Measurements from ENCODE around the gene ANKRD36. TPM values are rescaled to one million over a fixed set of nuclear protein-coding genes. Genes with fewer than 3 reads are reported as not detected.
"Not testable (repeated sequence)": the region's sequence is repeated elsewhere in the genome, so short reads cannot be mapped to it uniquely, and the experiment has no call there.

The ANKRD36 gene
- total and polyA plus RNA-seq, 2 of the 13 experiments (the other 11 are each of a cell fraction or from before 2014, with no cell fraction given) = 6.4 to 27.3 TPM

DNA sequence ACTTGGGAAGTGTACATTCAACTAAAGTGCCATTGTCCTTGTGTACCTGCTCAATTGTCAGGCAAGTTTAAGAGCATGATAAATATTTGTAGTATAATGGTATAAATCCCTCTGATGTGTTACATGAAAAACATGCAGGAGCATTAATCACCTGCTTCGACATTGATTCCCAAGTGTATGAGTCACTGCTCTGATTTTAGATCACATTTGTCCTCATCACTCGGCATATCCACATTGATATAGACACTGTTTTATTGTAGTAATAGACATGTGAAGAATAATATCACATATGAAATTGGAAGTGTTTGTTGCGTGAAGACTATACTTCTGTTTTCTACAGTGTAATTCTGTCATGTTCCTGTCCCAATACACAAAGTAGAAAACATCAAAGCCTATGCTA lies 31.1 kb downstream of the ANKRD36 start:
- H3K9me3 ChIP-seq (ENCODE audit: low read length); H2AFZ ChIP-seq (ENCODE audit: low read length); H3K27ac ChIP-seq (ENCODE audit: extremely low read length, insufficient read depth, low read length); H3K4me3 ChIP-seq (replicated peaks in 1 of 3; ENCODE audit: insufficient read depth in 1 of 3, low read depth in 2 of 3, low read length in 3 of 3); FAIRE-seq; intact Hi-C loops (cut with micrococcal nuclease; ENCODE audit: unreplicated experiment); BruUV-seq (replicated peaks); H3K36me3 ChIP-seq (replicated peaks in 1 of 2; ENCODE audit: control insufficient read depth in 1 of 2, insufficient read depth in 2 of 2, low read length in 2 of 2); H3K4me2 ChIP-seq (ENCODE audit: low read depth, low read length); H3K4me1 ChIP-seq (ENCODE audit: insufficient read depth, low read length); H4K20me1 ChIP-seq (ENCODE audit: insufficient read depth, low read length); POLR2A ChIA-PET; H3K27me3 ChIP-seq (ENCODE audit: control insufficient read depth in 1 of 2, insufficient read depth in 2 of 2, low read length in 2 of 2); CTCF ChIA-PET (ENCODE audit: low intra/inter-chr PET ratio, low total read pairs); H3K9ac ChIP-seq (ENCODE audit: insufficient read depth, low read depth, low read length); DNase-seq (ENCODE audit: low spot score); H3K79me2 ChIP-seq (ENCODE audit: insufficient read depth, low read length); in situ Hi-C loops (cut with HindIII; ENCODE audit: extremely low pct_ligation_motif_present, low pct_unique_long_range_greater_than_20kb); ATAC-seq: not testable (repeated sequence)
- WGBS (ENCODE audit: low lambda C conversion rate) = 58% methylated on average over 3 of the region's 3 CpGs

DNA sequence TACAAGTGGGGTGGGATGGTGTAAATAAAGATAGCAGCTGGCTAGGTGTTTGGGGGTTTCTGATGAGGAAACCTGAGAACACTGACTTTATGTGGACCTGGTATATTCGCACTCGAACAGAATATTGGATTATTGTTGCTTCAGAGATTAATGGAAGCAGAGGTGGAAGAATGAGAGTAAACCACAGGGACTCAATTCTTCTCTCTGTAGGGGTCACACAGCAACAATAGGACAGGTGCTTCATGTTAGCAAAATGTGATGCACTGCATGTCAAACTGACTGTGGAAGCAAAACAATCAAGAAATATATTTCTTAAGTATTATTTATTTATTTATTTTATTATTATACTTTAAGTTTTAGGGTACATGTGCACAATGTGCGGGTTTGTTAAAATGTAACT lies 53.6 kb downstream of the ANKRD36 start:
- in situ Hi-C loops (cut with HindIII; ENCODE audit: extremely low pct_ligation_motif_present, low pct_unique_long_range_greater_than_20kb); H3K4me2 ChIP-seq (ENCODE audit: low read depth, low read length); H2AFZ ChIP-seq (ENCODE audit: low read length); CTCF ChIA-PET (ENCODE audit: low intra/inter-chr PET ratio, low total read pairs); H3K36me3 ChIP-seq (replicated peaks in 1 of 2; ENCODE audit: control insufficient read depth in 1 of 2, insufficient read depth in 2 of 2, low read length in 2 of 2); H3K9me3 ChIP-seq (ENCODE audit: low read length); H3K27ac ChIP-seq (ENCODE audit: extremely low read length, insufficient read depth, low read length); H4K20me1 ChIP-seq (ENCODE audit: insufficient read depth, low read length); POLR2A ChIA-PET; H3K4me1 ChIP-seq (ENCODE audit: insufficient read depth, low read length); H3K79me2 ChIP-seq (ENCODE audit: insufficient read depth, low read length); FAIRE-seq; ATAC-seq; intact Hi-C loops (cut with micrococcal nuclease; ENCODE audit: unreplicated experiment); H3K27me3 ChIP-seq (ENCODE audit: control insufficient read depth in 1 of 2, insufficient read depth in 2 of 2, low read length in 2 of 2); H3K9ac ChIP-seq (ENCODE audit: insufficient read depth, low read depth, low read length); H3K4me3 ChIP-seq (replicated peaks in 1 of 3; ENCODE audit: insufficient read depth in 1 of 3, low read depth in 2 of 3, low read length in 3 of 3); DNase-seq (ENCODE audit: low spot score); BruUV-seq (replicated peaks): not testable (repeated sequence)
- 73% methylated on average over 1 of the region's 3 CpGs for WGBS (ENCODE audit: low lambda C conversion rate)

DNA sequence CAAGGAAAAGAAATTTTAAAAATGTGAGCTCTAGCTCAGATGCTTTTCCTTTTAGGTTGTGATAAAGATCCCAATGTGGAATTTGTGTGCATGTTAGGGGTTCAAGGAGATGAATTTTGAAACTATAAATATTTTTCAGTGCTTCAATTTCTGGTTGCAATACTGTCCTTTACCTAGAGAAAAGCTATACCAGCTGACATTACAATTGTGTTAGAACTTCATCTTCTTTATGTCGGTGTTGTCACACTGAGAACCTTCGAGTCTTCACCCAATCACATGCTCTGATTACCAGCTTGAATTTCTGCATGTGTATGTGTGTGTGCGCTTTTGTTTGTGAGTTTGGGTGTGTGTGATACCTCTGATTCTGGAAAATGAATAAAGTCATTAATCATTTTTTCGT lies 55.0 kb downstream of the ANKRD36 start:
- H2AFZ ChIP-seq (ENCODE audit: low read length); POLR2A ChIA-PET; H3K4me1 ChIP-seq (ENCODE audit: insufficient read depth, low read length); ATAC-seq; H4K20me1 ChIP-seq (ENCODE audit: insufficient read depth, low read length); in situ Hi-C loops (cut with HindIII; ENCODE audit: extremely low pct_ligation_motif_present, low pct_unique_long_range_greater_than_20kb); DNase-seq (ENCODE audit: low spot score); H3K9me3 ChIP-seq (ENCODE audit: low read length); intact Hi-C loops (cut with micrococcal nuclease; ENCODE audit: unreplicated experiment); CTCF ChIA-PET (ENCODE audit: low intra/inter-chr PET ratio, low total read pairs); BruUV-seq (replicated peaks); H3K27me3 ChIP-seq (ENCODE audit: control insufficient read depth in 1 of 2, insufficient read depth in 2 of 2, low read length in 2 of 2); H3K9ac ChIP-seq (ENCODE audit: insufficient read depth, low read depth, low read length); H3K79me2 ChIP-seq (ENCODE audit: insufficient read depth, low read length); H3K36me3 ChIP-seq (replicated peaks in 1 of 2; ENCODE audit: control insufficient read depth in 1 of 2, insufficient read depth in 2 of 2, low read length in 2 of 2); FAIRE-seq; H3K27ac ChIP-seq (ENCODE audit: extremely low read length, insufficient read depth, low read length); H3K4me3 ChIP-seq (replicated peaks in 1 of 3; ENCODE audit: insufficient read depth in 1 of 3, low read depth in 2 of 3, low read length in 3 of 3); H3K4me2 ChIP-seq (ENCODE audit: low read depth, low read length): not testable (repeated sequence)
- WGBS (ENCODE audit: low lambda C conversion rate) = 80% methylated on average over 4 of the region's 4 CpGs

DNA sequence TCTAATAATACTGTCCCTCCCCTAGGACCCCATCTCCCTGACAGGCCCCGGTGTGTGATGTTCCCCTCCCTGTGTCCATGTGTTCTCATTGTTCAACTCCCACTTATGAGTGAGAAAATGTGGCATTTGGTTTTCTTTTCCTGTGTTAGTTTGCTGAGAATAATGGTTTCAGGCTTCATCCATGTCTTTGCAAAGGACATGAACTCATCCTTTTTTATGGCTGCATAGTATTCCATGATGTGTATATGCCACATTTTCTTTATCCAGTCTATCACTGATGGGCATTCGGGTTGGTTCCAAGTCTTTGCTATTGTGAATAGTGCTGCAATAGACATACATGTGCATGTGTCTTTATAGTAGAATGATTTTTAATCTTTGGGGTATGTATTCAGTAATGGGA lies 55.6 kb downstream of the ANKRD36 start:
- H4K20me1 ChIP-seq (ENCODE audit: insufficient read depth, low read length); H3K4me3 ChIP-seq (replicated peaks in 1 of 3; ENCODE audit: insufficient read depth in 1 of 3, low read depth in 2 of 3, low read length in 3 of 3); intact Hi-C loops (cut with micrococcal nuclease; ENCODE audit: unreplicated experiment); ATAC-seq; H2AFZ ChIP-seq (ENCODE audit: low read length); FAIRE-seq; CTCF ChIA-PET (ENCODE audit: low intra/inter-chr PET ratio, low total read pairs); H3K4me2 ChIP-seq (ENCODE audit: low read depth, low read length); POLR2A ChIA-PET; BruUV-seq (replicated peaks); H3K9me3 ChIP-seq (ENCODE audit: low read length); H3K79me2 ChIP-seq (ENCODE audit: insufficient read depth, low read length); H3K9ac ChIP-seq (ENCODE audit: insufficient read depth, low read depth, low read length); H3K27ac ChIP-seq (ENCODE audit: extremely low read length, insufficient read depth, low read length); H3K36me3 ChIP-seq (replicated peaks in 1 of 2; ENCODE audit: control insufficient read depth in 1 of 2, insufficient read depth in 2 of 2, low read length in 2 of 2); in situ Hi-C loops (cut with HindIII; ENCODE audit: extremely low pct_ligation_motif_present, low pct_unique_long_range_greater_than_20kb); H3K27me3 ChIP-seq (ENCODE audit: control insufficient read depth in 1 of 2, insufficient read depth in 2 of 2, low read length in 2 of 2); DNase-seq (ENCODE audit: low spot score); H3K4me1 ChIP-seq (ENCODE audit: insufficient read depth, low read length): not testable (repeated sequence)
- WGBS (ENCODE audit: low lambda C conversion rate) = 44% methylated on average over 2 of the region's 2 CpGs

Measured in HepG2 (cell line).